NCI-H774 (cell line): Measurements from ENCODE around the gene SCAMP4.

ENCODE experiments used
- DNase-seq: peaks from one replicate; lab custom pipeline; 2025; lab: John Stamatoyannopoulos, UW

The SCAMP4 gene

DNA sequence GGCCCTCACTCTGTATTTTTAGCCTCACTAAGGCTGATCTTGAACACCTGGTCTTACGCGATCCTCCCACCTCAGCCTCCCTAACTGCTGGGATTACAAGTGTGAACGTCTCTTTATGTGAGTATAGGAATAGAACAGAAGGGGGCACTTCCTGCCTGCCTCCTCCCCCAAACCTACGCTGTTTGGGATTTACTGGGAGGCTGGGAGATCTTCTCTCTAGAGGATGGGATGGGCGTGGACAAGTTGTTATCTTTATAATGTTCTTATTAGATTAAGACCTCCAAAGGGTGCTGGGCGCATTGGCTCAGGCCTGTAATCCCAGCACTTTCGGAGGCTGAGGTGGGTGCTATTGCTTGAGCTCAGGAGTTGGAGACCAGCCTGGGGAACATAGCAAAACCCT is 32.9 kb downstream of the SCAMP4 start:
- DNase-seq = no peak

- DNase-seq = no peak
Observed at GRCh38 chr19:1941146-1942077, 36.2 kb downstream of the SCAMP4 start, which contains the start of gene CSNK1G2. Gene CSNK1G2, plus strand, starts transcription at chr19:1941172. Its CDS starts 28,601 bp downstream, at chr19:1969773.

DNA sequence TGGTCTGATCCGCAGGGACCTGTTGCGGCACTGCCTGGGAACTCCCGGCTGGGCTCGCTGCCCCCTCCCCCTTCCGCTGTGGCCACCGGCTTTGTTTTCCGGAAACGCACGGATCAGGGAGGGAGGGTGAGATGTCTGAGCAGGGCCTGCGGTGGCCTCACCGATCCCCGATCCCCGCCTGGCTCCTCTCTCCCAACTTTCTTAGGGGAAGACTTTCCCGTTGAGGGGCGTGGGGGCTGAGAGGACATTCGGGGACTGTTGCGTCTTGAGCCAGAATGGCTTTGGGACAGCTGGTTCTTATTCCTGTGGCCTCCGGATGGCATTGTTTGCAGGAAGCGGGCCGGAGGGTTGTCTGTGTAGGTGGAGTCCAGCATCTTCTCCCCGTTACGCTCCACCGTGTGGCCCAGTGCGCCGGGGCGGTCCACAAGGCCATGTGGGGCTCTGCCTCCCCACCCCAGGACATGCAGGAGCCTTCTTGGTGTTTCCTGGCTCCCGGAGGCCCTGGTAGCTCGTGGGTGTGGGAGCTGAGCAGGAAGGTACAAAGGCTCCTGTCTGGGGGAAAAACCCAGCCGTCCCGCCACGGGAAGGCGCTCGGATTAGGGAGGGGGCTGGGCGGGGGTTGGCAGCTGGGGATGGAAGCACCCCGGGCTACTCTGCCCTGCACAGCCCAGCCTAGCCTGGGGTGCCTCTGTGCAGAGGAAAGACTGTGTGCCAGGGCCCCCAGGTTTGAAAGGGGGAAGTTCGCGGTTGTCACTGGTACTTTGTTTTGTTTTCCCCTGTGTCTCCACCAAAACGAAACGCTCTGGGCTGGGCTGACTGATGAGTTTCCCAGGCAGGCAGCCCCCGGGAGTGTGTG is 37.1 kb downstream of the SCAMP4 start:
- DNase-seq = peak; percentile 20

GRCh38 chr19:1942934-1943555 is 37.8 kb downstream of the SCAMP4 start:
- DNase-seq = no peak

GRCh38 chr19:1943661-1944087 is 38.5 kb downstream of the SCAMP4 start:
- DNase-seq = no peak

DNA sequence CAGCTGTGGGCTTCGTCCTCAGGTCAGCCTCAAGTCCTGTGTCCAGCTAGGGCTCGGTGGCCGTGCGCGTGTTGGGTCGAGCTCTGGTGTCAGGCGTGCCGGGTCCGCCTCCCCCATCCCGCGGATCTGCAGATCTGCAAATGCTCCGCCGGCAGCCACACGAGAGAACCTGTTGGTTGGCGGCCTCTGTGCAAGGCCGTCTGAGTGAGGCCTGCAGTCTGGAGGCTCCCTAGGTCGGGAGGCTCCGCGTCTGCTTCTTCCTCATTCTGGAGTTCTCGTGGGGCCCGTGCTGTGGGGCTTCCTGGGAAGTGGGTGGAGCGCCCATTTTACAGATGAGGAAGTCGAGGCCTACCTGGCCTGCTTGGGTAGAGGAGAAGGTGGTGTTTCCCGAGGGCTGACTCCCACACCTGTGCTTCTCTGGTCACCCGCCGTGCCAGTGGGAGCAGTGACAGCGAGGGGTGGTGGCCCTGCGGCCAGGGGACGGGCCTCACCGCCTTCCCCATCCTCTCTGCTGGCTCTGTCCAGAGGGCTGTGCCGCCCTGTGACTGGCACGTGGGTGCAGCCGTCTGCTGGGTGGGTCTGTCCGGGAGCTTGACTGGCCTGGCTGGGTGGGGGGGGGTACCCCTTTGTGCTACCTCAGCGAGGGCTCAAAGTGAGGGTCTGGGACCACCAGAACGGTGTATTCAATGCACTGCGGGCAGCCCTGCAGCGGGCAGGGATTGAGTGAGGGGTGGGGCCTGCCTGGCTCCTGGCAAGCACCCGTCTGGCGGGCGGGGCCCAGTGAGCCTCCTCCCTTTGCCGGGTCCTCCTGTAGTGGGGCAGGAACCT is 39.1 kb downstream of the SCAMP4 start:
- DNase-seq = no peak

- no peak for DNase-seq
Observed at GRCh38 chr19:1944916-1945561, 39.8 kb downstream of the SCAMP4 start.

DNA sequence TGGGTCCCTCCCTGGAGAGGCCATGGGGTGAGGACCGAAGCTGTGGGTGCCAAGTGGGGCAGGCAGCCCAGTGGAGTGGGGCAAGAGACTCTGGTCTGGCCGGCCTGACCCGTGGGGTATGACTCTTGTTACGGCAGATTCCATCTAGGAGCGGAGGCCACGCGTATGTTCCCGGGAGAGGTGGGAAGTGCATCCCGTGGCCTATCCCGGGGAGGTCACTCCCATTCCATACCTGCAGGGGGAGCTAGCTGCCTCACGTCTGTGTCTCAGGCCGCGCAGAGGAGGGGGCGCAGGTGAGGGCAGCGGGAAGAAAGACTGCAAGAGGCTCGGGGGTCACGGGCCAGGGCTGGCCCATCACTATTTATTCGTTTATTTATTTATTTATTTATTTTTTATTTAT is 40.7 kb downstream of the SCAMP4 start:
- DNase-seq = no peak

- no peak for DNase-seq
Observed at GRCh38 chr19:1947651-1948209, 42.5 kb downstream of the SCAMP4 start.

DNA sequence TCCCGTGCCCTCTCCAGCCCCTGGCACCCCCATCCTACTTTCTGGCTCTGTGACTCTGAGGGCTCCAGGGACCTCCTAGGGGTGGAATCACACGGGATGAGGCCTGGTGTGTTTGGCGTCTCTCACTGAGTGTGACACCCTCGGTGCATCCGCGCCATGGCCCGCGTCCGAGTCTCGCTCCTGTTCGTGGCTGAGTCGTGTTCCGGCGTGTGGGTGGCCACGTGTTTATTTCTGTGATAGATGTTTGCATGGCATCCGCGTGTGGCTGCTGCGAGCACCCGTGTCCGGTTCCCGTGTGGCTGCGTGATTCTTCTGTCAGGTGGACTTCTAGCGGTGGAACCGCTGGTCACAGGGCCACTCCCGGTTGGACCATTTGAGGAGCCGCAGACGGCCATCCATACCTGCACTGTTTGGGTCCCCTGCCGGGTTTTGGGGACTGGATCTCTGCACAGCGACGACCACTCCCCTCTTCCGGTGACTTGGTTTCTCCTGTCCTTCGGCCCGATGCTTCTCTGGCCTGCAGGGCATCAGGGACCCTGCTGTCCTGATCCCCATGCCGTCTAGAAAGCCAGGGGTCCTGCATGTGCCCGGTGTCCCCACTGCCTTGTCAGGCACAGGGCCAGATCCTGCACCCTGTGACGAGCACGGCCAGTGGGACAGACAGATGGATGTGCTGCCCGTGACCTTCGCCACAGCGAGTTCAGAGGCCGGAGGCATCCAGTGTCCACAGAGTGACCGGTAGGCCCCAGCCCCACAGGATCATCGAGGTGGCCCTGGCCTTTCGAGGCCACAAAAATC is 44.3 kb downstream of the SCAMP4 start:
- DNase-seq = no peak

GRCh38 chr19:1950640-1951039 is 45.4 kb downstream of the SCAMP4 start:
- no peak for DNase-seq

DNA sequence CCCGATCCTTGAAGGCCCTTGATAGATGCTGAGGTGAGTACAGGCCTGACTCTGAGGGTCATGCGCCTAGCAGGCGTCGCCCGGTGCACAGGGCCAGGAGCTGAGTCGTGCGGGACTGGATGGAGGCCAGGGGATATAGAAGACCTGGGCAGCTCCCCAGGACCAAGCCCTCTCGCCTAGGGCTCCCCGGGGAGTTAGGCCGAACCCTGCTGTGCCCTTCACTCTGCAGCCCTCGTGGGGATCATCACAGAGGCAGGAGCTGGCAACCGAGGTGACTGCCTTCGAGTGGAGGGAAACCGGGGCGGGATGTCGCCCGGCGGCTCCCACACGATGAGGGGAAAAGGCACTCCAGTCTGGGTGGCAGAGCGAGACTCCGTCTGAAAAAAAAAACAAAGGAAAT is 47.4 kb downstream of the SCAMP4 start:
- no peak for DNase-seq

GRCh38 chr19:1953037-1953436 is 47.8 kb downstream of the SCAMP4 start:
- DNase-seq = no peak

GRCh38 chr19:1953441-1954094 is 48.4 kb downstream of the SCAMP4 start:
- DNase-seq = no peak

DNA sequence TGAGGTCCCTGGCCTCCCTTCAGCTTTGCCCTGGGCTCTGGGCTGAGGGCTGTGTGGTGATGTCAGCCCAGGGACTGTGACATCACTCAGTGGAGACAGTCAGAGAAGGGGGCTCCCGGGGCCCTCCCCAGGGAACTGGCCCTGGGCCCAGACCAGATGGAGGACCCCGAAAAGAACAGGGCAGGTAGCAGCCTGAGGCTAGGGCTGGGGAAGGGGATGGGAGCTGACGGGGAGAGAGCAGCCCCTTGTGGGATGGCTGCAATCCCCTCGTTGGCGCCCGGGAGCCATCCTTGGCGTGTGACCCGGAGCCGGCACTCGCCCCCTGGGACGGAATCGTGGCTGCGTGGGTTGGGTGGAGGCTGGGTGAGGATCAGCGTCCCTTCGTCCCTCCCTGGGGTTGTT is 49.3 kb downstream of the SCAMP4 start:
- DNase-seq = no peak

DNA sequence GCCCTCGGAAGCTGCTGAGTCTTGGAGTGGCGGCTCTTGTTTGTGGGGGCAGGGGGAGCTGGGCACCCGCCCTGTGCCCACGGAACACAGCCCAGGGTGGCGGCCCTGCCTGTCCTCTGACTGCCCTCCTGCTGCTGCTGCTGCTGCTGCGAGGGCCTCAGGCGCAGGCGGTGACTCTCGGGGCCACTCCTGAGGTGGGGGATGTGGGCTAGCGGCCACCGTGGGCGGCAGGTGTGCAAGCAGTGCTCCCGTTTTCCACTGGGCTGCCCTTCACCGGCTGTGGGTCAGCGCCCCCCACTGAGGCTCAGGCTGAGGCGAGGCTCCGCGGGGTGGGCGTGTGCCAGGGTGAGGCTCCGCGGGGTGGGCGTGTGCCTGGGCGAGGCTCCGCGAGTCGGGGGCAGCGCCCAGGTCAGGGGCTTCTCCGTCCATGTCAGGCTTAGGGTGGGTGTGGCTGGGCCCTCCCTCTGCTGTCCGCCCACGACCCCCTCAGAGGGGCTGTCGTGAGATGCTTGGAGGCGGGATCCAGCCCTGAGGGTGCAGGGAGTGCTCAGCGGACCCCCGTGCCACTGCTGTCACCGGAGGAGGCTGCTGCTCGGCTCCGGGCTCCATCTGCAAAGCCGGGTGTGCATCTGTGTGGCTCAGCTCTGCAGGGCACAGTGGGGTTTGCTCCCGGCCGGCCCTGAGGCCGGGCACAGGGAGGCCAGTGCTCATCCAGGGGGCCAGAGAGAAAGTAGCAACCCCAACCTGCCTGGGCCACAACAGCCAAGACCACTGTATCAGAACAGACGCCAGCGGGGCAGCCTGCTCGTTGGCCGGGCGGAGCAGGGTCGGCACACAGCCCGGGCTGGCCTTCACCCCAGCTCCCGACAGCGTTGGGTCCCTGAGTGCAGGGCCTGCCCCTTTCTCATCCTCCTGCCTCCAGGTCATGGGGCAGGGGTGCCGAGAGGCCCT is 50.2 kb downstream of the SCAMP4 start:
- no peak for DNase-seq

DNA sequence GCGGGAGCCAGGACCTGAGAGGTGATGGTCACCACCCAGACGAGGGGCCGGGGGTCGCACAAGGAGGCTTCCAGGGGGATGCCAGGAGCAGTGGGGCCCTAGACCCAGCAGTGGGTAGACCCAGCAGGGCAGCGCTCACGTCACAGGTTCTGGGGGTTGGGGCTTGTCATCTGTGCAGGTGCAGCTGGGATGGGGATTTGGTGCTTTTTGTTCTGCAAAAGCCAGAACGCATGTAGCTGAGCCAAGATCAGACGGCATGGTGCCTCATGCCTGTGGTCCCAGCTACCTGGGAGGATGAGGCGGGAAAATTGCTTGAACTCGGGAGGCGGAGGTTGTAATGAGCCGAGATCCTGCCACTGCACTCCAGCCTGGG is 50.9 kb downstream of the SCAMP4 start:
- no peak for DNase-seq

DNA sequence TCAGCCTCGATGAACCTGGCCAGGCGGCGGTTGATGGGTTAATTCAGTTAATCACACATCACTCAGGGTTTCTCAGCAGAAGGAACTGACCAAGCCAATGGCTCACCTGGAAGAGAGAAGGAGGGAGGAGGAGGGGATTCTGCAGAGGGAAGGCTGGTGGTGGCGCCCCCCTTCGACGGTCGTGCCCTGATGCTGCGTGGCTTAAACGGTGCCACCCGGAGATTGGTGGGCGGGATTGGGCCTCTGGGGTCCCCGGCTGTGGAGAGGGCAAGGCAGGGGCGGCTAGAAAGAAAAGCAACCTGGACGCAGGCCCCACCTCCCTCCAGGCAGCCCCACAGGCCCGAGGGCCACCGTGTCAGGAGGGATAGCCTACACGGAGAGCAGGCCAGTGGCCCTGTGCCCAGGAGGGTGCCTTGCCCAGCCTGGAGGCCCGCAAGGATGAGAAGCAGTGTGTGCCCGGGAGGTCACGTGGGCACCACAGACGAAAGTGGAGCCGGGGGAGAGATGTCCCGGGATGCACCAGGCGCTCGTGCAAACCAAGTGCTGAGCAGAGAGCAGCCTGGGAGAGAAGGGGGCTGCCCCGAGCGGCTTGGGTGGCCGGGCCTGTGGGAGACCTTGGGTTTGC is 51.8 kb downstream of the SCAMP4 start:
- DNase-seq = no peak
